Stimulated activated naive B cell treated with anti-CD40 and anti-IgM and Interleukin-4, amounts not matched to agents 10 μg/mL and 1 μg/mL and 100 μg/mL, for 72 hours (primary cell): ENCODE data around the gene LSM14B.

Source experiments
- ATAC-seq, 2 donors: fragments of 150-1000 bp; cut with Tn5 transposase; replicated peaks; 2 replicates each; pipeline ENCODE4 v1.10.0; 2021; ENCODE audit warnings: moderate library complexity in 1 of 2
- DNase-seq: peaks from one replicate; pipeline ENCODE4 v3.0.0; 2021
- H3K27ac Mint-ChIP-seq: one replicate; pipeline ENCODE4 v1.8.0; 2022; ENCODE audit warnings: mild to moderate bottlenecking, mixed read lengths
- H3K27me3 Mint-ChIP-seq, 2 donors: one replicate each; pipeline ENCODE4 v1.8.0; 2022; ENCODE audit warnings: mixed read lengths in 2 of 2
- H3K36me3 Mint-ChIP-seq, 2 donors: one replicate each; pipeline ENCODE4 v1.8.0; 2022; ENCODE audit warnings: mixed read lengths in 2 of 2, mild to moderate bottlenecking in 1 of 2
- H3K4me1 Mint-ChIP-seq, 2 donors: one replicate each; pipeline ENCODE4 v1.8.0; 2022; ENCODE audit warnings: mixed read lengths in 2 of 2, mild to moderate bottlenecking in 1 of 2
- H3K4me3 Mint-ChIP-seq, 2 donors: one replicate each; pipeline ENCODE4 v1.8.0; 2022; ENCODE audit warnings: mild to moderate bottlenecking in 2 of 2, mixed read lengths in 2 of 2, moderate library complexity in 1 of 2
- H3K9me3 Mint-ChIP-seq, 2 donors: one replicate each; pipeline ENCODE4 v1.8.0; 2022; ENCODE audit warnings: mixed read lengths in 2 of 2, mild to moderate bottlenecking in 1 of 2

The LSM14B gene

DNA sequence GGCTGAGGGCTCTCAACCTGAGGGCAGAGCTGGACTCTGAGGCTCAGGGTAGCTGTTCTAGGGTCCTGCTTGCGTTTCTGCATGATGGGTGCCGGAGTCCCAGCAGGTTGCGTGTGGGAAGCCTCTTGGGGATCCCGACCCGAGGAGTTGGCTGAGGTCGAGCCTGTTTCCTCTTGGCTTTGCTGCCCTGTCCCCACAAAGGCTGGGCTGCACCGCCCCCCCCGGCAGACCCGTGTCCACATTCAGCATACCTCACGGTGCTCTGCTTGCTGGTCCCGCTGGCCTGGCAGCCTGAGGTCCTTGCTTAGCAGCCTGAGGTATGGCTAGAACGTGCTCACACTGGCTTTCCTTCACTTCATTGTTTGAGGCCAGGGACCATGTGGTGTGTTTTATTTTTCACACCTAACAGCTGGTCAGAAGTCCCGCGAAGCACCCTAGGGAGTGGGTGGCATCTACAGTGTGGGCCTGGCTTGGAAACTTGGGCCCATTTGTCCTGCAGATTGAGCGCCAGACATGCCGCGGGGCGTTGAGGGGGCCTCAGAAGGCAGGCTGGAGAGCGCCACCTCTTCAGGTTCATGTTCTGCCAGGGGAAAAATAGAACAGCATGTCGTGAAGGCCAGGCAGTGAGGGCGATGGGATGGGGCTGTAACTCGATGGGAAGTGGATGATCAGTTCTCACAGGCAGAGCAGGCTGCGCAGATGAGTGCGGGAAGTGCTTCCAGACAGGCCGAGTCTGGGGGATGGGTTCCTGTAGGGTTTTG is 9.5 kb downstream of the LSM14B start:
- Mint-ChIP-seq H3K27me3 (no peaks in the 10 kb centered on the region), H3K4me3 (no peak overlapping the region), H3K36me3 (peaks cover 54 to 80% of the 10 kb centered on the region in 2 donors), H3K4me1 (peaks cover 44 to 68% of the 10 kb centered on the region in 2 donors), H3K9me3 (no peaks in the 10 kb centered on the region), H3K27ac (peak overlapping the region; percentile 63)
- DNase-seq (no peak), ATAC-seq (no peak)

DNA sequence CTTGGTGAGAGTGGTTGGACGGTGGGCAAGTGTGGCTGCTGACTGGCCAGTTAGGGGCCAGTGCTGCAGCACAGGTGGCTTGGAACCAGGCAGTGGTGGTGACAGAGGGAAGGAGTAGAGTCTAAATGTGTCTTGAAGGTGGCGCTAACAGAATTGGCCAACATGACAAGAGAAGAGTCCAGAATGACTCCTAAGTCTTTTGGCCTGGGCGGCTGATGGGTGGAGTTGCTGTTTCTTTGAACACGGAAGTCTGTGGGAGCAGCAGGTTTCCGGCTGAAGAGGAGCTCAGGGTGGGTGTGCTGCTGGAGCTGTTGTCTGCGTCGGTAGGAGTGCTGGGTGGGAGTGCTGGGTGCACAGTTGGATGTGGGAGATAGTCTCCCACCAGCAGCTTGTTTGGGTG is 10.1 kb downstream of the LSM14B start:
- Mint-ChIP-seq H3K4me3 (no peak overlapping the region), H3K27me3 (no peaks in the 10 kb centered on the region), H3K27ac (peak overlapping the region; percentile 63), H3K36me3 (peaks cover 58 to 83% of the 10 kb centered on the region in 2 donors), H3K9me3 (no peaks in the 10 kb centered on the region), H3K4me1 (peaks cover 42 to 66% of the 10 kb centered on the region in 2 donors)
- ATAC-seq (no peak), DNase-seq (no peak)

DNA sequence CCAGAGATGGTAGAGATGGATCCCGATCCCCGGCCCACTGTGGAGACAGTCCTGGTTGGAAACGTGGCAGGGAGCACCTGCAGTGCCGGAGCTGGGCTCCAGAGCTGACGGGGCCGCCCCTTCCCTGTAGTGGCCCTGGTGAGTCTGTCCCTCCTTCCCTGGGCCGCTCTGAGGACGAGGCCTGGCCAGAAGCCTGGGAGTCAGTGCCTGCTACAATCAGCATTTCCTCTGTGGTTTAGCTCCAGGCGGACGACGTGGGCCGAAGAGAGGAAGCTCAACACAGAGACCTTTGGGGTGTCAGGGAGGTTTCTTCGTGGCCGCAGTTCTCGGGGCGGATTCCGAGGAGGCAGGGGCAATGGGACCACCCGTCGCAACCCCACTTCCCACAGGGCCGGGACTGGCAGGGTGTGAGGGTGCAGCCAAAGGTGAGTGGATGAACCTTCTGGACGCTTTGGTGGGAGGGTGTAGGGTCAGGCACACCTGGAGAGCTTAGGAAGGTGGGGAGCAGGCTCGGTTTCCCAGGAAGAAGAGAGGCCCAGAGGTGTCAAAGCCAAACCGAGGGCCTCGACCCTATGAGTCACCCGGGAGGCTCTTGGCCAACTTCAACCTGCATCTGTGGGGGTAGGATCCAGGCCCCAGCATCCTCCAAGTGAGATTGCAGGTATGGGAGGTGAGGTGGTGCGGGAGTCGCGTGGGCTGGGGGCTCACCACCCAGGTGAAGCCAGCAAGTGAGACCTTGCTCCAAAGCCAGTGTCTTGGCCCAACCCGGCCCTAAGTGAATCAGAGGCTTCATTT is 11.0 kb downstream of the LSM14B start:
- Mint-ChIP-seq H3K36me3 (peaks cover 58 to 83% of the 10 kb centered on the region in 2 donors), H3K27me3 (no peaks in the 10 kb centered on the region), H3K27ac (peak overlapping the region; percentile 80), H3K4me1 (peaks cover 40 to 67% of the 10 kb centered on the region in 2 donors), H3K4me3 (peak overlapping the region in 1 of 2 donors; percentile 11), H3K9me3 (no peaks in the 10 kb centered on the region)
- ATAC-seq: no peak
- no peak for DNase-seq

GRCh38 chr20:62133864-62134263 is 11.6 kb downstream of the LSM14B start:
- peaks cover 34 to 62% of the 10 kb centered on the region in 2 donors for H3K4me1 Mint-ChIP-seq
- peak; percentile 50 to 61 for ATAC-seq
- no peaks in the 10 kb centered on the region for H3K27me3 Mint-ChIP-seq
- no peak for DNase-seq
- no peaks in the 10 kb centered on the region for H3K9me3 Mint-ChIP-seq
- peak overlapping the region in 1 of 2 donors; percentile 11 for H3K4me3 Mint-ChIP-seq
- H3K36me3 Mint-ChIP-seq: peaks cover 54 to 81% of the 10 kb centered on the region in 2 donors
- peak overlapping the region; percentile 80 for H3K27ac Mint-ChIP-seq

- DNase-seq (no peak), ATAC-seq (no peak)
- peaks cover 51 to 84% of the 10 kb centered on the region in 2 donors for H3K36me3 Mint-ChIP-seq
- H3K4me3 Mint-ChIP-seq: no peak overlapping the region
- H3K9me3 Mint-ChIP-seq: no peaks in the 10 kb centered on the region
- no peak overlapping the region for H3K27ac Mint-ChIP-seq
- no peaks in the 10 kb centered on the region for H3K27me3 Mint-ChIP-seq
- H3K4me1 Mint-ChIP-seq: peaks cover 31 to 54% of the 10 kb centered on the region in 2 donors
Measured at GRCh38 chr20:62134735-62135231, 12.5 kb downstream of the LSM14B start.

DNA sequence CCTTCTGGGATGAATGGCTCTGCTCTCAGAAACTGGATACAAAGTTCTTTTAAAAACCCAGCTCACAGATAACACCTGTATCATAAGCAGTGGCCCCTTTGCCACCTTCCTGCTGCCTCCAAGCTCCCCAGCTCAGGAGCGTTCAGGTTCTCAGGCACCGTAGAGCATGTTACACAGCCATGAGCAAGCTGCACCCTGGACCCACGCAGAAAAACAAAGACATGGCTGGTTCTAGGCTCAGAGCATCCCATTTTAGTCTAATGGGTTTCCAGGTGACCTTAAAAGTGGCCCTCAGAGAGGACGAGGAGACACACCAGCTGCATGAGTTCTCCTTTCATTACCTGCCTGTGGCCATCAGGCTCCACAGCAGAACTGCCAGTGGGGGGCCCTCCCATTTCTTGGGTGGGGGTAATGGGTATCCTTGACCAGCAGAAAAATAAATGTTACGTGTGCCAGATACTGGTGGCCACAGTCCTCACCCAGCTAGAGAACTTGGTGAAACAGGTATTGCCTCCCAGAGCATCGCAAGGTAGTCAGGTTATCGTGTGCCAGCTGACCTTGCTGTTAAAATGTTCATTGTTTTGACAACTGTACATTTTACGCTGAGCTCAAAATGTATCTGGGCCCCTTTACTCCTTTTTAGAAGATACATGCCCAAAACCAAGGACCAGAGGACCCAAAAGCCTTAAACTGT is 13.4 kb downstream of the LSM14B start:
- no peak overlapping the region for H3K4me3 Mint-ChIP-seq
- H3K4me1 Mint-ChIP-seq: peaks cover 33 to 52% of the 10 kb centered on the region in 2 donors
- ATAC-seq: no peak
- H3K27me3 Mint-ChIP-seq: no peaks in the 10 kb centered on the region
- H3K27ac Mint-ChIP-seq: peak overlapping the region; percentile 37
- DNase-seq: no peak
- no peaks in the 10 kb centered on the region for H3K9me3 Mint-ChIP-seq
- peaks cover 45 to 82% of the 10 kb centered on the region in 2 donors for H3K36me3 Mint-ChIP-seq

GRCh38 chr20:62136283-62137091 is 14.2 kb downstream of the LSM14B start:
- Mint-ChIP-seq H3K9me3 (no peaks in the 10 kb centered on the region), H3K27ac (peak overlapping the region; percentile 11), H3K36me3 (peaks cover 41 to 77% of the 10 kb centered on the region in 2 donors), H3K4me1 (peaks cover 36 to 56% of the 10 kb centered on the region in 2 donors), H3K4me3 (no peak overlapping the region), H3K27me3 (no peaks in the 10 kb centered on the region)
- ATAC-seq: peak; percentile 74 to 78
- no peak for DNase-seq

GRCh38 chr20:62137092-62137384 is 14.8 kb downstream of the LSM14B start:
- Mint-ChIP-seq H3K36me3 (peaks cover 38 to 78% of the 10 kb centered on the region in 2 donors), H3K27me3 (no peaks in the 10 kb centered on the region), H3K4me3 (no peak overlapping the region), H3K9me3 (no peaks in the 10 kb centered on the region), H3K27ac (no peak overlapping the region), H3K4me1 (peaks cover 37 to 58% of the 10 kb centered on the region in 2 donors)
- ATAC-seq (no peak), DNase-seq (no peak)

GRCh38 chr20:62137478-62138203 is 15.4 kb downstream of the LSM14B start:
- ATAC-seq (no peak), DNase-seq (no peak)
- Mint-ChIP-seq H3K4me3 (no peak overlapping the region), H3K4me1 (peaks cover 33 to 55% of the 10 kb centered on the region in 2 donors), H3K36me3 (peaks cover 32 to 72% of the 10 kb centered on the region in 2 donors), H3K27ac (peak overlapping the region; percentile 81), H3K27me3 (no peaks in the 10 kb centered on the region), H3K9me3 (no peaks in the 10 kb centered on the region)

DNA sequence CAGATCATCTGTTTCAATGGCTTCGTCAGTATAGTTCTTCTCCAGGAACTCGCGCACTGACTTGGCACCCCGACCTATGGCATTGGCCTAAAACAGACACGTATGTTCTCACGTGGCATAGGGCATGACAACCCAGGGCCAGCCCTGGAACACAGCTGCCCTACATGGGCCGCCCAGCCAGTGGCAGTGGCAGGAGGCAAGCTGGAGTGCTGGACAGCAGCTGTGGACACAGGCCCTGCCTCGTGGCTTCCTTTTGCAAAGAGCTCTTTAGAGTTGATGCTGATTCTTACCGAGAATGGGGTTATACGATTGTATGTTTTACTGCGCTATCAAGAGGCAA is 15.9 kb downstream of the LSM14B start:
- peak overlapping the region in 1 of 2 donors; percentile 32 for H3K4me3 Mint-ChIP-seq
- no peaks in the 10 kb centered on the region for H3K9me3 Mint-ChIP-seq
- DNase-seq (no peak), ATAC-seq (no peak)
- peaks cover 29 to 49% of the 10 kb centered on the region in 2 donors for H3K4me1 Mint-ChIP-seq
- peaks cover 28 to 68% of the 10 kb centered on the region in 2 donors for H3K36me3 Mint-ChIP-seq
- H3K27me3 Mint-ChIP-seq: no peaks in the 10 kb centered on the region
- H3K27ac Mint-ChIP-seq: peak overlapping the region; percentile 76

DNA sequence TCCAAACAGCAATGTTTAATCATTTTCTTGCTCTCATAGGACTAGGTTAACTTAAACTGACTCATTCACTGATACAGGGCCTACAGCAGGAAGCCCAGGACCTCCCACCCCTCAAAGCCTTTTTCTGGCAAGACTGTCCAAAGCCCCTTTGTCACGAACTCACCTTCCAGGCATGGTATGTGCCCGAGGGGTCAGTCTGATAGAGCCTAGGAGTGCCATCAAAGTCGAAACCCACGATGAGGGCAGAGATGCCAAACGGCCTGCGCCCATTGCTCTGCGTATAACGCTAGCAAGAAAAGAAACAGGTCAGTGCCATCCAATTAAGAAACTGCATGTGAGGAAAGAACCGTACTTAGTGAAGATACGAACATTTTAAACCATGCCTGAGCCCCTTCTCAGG is 16.6 kb downstream of the LSM14B start:
- H3K36me3 Mint-ChIP-seq: peaks cover 23 to 60% of the 10 kb centered on the region in 2 donors
- H3K4me3 Mint-ChIP-seq: no peak overlapping the region
- ATAC-seq (no peak), DNase-seq (no peak)
- H3K9me3 Mint-ChIP-seq: no peaks in the 10 kb centered on the region
- H3K27ac Mint-ChIP-seq: no peak overlapping the region
- peaks cover 22 to 42% of the 10 kb centered on the region in 2 donors for H3K4me1 Mint-ChIP-seq
- H3K27me3 Mint-ChIP-seq: no peaks in the 10 kb centered on the region

DNA sequence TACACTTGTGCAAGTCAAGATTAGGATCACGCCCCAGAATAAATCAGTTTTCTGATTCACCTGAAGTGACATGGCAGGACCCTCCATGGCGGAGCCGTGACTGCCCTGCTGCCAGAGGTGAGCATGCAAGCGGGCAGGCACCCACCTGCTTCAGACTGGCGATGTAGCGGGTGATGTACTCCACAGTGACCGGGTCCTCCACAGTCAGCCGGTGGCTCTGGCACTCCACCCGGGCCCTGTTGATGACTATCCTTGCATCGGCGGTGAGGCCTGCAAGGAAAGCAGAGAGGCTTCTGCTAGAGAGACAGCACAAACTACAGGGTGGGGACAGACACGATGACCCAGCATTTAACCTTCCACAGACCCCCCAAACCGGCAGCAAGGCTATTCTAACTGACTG is 17.4 kb downstream of the LSM14B start:
- peaks cover 23 to 55% of the 10 kb centered on the region in 2 donors for H3K36me3 Mint-ChIP-seq
- H3K27me3 Mint-ChIP-seq: no peaks in the 10 kb centered on the region
- H3K9me3 Mint-ChIP-seq: no peaks in the 10 kb centered on the region
- H3K4me1 Mint-ChIP-seq: peaks cover 22 to 41% of the 10 kb centered on the region in 2 donors
- ATAC-seq: no peak
- H3K27ac Mint-ChIP-seq: no peak overlapping the region
- H3K4me3 Mint-ChIP-seq: no peak overlapping the region
- DNase-seq: no peak

- DNase-seq (no peak), ATAC-seq (no peak)
- Mint-ChIP-seq H3K4me3 (peak overlapping the region; percentile 87 to 90), H3K27ac (peak overlapping the region; percentile 39), H3K4me1 (peaks cover 32 to 55% of the 10 kb centered on the region in 2 donors), H3K36me3 (peaks cover 30 to 53% of the 10 kb centered on the region in 2 donors), H3K27me3 (no peaks in the 10 kb centered on the region), H3K9me3 (no peaks in the 10 kb centered on the region)
Measured at GRCh38 chr20:62141043-62141396, 18.7 kb downstream of the LSM14B start.
